Measurements from ENCODE around the gene ELOVL6.
"Not testable (repeated sequence)": the region's sequence is repeated elsewhere in the genome, so short reads cannot be mapped to it uniquely, and the experiment has no call there.

The ELOVL6 gene

DNA sequence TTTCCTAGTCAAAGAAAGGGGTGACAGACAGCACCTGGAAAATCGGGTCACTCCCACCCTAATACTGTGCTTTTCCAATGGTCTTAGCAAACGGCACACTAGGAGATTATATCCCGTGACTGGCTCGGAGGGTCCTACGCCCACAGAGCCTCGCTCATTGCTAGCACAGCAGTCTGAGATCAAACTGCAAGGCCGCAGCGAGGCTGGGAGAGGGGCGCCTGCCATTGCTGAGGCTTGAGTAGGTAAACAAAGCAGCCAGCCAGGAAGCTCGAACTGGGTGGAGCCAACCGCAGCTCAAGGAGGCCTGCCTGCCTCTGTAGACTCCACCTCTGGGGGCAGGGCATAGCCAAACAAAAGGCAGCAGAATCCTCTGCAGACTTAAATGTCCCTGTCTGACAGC is 121.6 kb downstream of the ELOVL6 start:
- not testable (repeated sequence) for DNase-seq

- no peak for DNase-seq
These were observed 122.5 kb downstream of the ELOVL6 start for GRCh38 chr4:110075891-110076290.

DNA sequence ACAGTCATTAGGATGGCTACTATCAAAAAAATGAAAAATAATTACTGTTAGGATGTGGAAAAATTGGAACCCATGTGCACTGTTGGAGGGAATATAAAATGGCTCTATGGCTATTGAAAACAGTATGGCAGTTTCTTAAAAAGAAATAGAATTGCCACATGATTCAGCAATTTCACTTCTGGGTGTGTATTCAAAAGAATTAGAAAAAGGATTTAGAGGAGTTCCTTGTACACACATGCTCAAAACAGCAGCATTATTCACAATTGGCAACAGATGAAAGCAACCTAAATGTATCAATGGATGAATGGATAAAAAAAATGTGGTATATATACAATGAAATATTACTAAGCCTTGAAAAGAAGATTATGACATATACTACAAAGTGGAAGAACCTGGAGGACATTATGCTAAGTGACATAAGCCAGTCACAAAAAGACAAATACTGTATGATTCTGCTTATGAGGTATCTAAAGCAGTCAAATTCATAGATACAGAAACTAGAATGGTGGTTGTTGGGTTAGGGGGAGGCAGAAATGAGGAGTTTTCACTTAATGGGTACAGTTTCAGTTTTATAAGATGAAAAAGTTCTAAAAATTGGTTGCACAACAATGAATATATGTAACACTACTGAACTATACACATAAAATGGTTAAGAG is 123.2 kb downstream of the ELOVL6 start:
- no peak for DNase-seq

DNA sequence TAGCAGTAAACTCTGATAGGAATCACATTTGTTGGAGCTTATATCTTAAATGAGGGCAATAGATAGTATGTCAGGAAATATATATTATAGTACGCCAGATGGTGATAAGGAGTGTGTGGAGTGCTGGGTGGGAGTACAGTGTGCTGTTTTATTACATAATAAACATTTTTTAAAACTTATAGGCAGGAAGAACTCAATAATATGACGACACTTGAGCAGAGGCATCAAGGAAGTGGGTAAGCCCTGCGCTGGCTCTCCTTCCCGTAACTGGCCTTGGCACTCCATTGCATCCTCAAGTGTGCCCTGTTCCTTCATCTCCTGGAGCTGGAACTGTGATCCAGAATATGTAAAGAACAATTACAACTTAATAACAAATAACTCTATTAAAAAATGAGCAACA is 123.8 kb downstream of the ELOVL6 start:
- no peak for DNase-seq

- peak in 1 of 56 donors; percentile 9 for DNase-seq
These were observed 125.2 kb downstream of the ELOVL6 start for GRCh38 chr4:110073053-110073845.

GRCh38 chr4:110071466-110071865 is 126.9 kb downstream of the ELOVL6 start:
- DNase-seq = peak in 29 of 56 donors; percentile 4 to 66 (median 19)

- DNase-seq = no peak
These were observed 130.2 kb downstream of the ELOVL6 start for GRCh38 chr4:110068248-110068647.

- DNase-seq = no peak
These were observed 133.5 kb downstream of the ELOVL6 start for GRCh38 chr4:110064934-110065333.

DNA sequence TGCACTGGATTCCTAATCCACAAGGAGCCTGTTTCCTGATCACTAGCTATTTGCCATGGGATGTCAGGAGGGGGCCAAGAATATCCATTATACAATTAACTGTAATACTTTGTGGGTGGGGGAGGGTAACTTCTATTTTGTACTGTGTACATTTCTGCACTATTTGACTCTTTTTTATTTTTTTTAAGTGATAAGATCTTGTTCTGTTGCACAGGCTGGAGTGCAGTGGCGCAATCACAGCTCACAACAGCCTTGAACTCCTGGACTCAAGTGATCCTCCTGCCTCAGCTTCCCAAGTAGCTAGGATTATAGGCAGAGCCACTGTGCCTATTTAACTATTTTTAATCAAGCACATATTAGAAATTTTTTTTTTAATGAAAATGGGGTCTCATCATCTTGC is 134.1 kb downstream of the ELOVL6 start:
- no peak for DNase-seq

GRCh38 chr4:110062166-110062565 is 136.2 kb downstream of the ELOVL6 start:
- DNase-seq = peak in 52 of 56 donors; percentile 1 to 85 (median 66)

GRCh38 chr4:110061076-110061475 is 137.3 kb downstream of the ELOVL6 start:
- DNase-seq = no peak

DNA sequence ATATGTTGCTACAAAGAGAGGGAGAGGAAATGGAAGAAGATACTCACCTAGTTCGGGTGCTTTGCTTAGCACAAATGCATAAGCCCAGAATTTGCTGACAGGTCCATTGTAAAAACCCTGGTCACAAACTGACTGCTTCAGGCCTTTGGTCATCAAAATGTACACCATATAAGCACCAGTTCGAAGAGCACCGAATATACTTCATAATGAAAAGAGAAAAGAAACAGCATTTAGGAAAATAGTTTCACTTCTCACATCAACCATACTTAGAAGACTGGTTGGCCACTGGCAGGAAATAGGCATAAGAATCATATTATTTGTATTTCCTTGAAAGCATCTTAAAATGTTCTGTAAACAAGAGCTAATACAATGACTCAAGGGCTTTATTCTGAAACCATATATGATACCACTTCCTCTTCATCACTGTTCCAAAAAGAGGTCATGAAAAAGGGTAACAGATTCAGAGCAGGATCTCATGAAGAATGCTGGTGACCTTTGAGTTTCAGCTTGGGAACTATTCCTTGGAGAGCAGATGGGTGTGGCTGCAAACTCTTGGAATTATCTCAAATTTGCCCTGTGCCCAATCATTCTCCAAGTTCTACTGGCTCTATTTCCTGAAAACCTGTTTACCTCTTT is 138.7 kb downstream of the ELOVL6 start:
- no peak for DNase-seq

DNA sequence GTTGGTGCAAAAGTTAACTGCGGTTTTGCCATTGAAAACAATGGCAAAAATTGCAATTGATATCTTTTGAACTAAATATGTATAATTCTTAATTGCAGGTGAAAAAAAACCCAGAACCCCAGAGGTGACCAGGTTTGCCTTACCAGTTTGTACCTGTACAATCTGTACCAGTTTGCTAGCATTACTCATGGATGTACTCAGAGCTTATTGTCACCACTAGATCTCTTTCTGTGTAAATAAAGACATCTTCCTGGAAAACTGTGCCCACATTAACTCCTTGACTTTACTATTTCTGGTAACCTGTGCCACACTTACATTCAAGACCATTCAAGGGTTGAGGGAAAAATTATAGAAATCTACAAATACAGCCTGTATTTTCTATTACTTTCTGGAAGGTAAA is 139.7 kb downstream of the ELOVL6 start:
- no peak for DNase-seq

DNA sequence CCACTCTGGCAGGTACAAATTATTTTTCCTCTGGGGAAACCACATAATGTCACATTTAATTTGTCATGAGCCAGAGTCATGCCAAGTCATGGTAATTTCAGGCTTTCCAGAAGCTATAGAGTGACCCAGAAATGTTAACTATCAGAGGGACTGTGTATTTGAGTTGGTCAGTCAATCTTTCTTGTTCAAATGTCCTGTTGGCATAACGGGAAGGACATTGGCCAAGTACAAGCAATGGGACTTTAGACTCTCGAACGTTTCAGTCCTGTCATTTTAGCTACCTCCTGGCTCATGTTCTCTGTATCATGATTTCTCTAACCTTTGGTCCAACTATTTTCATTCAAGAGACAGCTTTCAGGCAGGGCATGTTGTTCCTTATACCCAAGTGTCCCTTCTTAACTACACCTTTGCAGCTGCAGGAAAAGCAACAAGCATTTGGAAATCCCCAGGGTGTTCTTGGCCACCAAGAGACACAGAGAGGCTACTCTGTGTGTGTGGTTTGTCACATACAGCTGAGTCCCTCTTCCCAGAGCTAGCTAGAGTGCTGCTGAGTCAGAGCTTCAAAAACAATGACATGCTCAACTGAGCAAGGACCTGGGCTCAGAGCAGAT is 143.2 kb downstream of the ELOVL6 start:
- DNase-seq = peak in 12 of 56 donors; percentile 4 to 32 (median 18)

- peak in 38 of 56 donors; percentile 5 to 63 (median 20) for DNase-seq
These were observed 148.2 kb downstream of the ELOVL6 start for GRCh38 chr4:110049951-110050925.

DNA sequence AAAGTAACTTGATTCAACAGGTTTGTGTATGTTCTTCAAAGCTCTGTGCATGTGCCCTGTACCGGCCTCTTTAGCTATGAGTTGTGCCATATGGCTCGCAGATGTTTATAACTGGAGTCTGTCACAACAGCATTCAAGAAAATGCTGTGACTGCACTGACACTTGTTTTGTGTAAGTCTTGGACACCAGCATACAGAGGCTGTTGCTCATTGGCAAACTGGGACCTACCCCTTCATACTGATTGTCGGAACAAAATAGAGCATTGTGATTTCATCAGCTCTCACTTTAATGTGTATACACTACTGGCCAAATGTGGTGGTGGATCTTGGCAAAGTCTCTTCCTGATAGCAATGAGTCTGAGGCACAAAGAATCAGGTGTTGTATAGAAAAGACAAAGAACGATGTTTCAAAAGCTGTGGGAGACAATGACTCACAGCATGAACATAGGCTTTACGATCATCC is 151.8 kb downstream of the ELOVL6 start:
- DNase-seq = peak in 6 of 56 donors; percentile 4 to 34 (median 17)

GRCh38 chr4:110042545-110043517 is 155.6 kb downstream of the ELOVL6 start:
- DNase-seq = peak in 1 of 56 donors; percentile 26

DNA sequence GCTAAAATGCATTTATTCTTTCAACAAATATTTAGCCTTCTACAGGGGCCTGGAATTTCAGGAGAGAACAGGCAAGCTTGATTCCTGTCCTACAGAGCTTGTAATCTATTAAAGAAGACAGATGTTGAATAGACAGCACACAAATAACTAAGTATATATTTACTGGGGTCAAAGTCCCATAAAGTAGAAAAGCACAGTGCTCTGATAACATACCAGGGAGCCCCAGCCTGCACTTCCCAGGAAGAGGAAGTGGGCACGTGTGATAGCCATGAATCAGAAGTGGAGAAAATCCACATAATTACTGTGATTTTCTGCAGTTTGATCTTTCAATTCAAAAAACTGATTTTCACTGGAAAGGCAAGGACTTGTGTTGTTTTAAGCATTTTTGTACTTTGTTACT is 156.7 kb downstream of the ELOVL6 start:
- no peak for DNase-seq

DNA sequence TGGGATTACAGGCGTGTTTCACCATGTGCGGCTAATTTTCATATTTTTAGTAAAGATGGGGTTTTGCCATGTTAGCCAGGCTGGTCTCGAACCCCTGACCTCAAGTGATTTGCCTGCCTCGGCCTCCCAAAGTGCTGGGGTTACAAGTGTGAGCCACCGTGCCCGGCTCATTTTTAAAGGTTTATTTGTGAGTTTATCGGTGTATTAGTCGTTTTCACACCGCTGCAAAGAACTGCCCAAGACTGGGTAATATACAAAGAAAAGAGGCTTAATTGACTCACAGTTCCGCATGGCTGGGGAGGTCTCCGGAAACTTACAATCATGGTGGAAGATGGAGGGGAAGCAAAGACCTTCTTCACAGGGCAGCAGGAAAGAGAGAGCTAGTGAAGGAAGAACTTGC is 159.3 kb downstream of the ELOVL6 start:
- DNase-seq = not testable (repeated sequence)

Measured in nucleus accumbens (tissue), 56 donors.